Measurements from ENCODE around the gene EGFR.

The EGFR gene

DNA sequence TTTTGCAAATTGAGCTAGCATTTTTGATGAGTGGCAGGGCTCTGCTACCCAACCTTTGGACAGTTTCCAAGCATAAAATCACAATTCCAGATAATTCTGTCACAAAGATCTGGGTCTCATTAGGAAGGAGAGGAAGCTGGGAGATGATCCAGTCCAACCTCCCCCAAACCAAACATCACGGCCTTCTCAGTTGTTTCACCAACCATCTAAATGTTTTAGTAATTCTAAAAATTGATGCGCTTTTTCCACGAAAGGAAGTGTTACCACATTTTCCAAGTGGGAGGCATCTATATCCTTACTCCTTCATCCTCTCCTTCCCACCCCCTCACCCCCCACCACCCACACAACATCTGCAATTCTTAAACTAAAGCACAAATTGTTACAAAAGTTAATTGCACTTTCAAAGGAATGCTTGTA is 108.3 kb downstream of the EGFR start:
- in situ Hi-C loops (cut with MboI; ENCODE audit: low sequenced_read_pairs): no loop called here
- no peaks in the 10 kb centered on the region for H3K36me3 ChIP-seq (replicated peaks)
- no peak for DNase-seq (ENCODE audit: low spot score in 2 of 2)

DNA sequence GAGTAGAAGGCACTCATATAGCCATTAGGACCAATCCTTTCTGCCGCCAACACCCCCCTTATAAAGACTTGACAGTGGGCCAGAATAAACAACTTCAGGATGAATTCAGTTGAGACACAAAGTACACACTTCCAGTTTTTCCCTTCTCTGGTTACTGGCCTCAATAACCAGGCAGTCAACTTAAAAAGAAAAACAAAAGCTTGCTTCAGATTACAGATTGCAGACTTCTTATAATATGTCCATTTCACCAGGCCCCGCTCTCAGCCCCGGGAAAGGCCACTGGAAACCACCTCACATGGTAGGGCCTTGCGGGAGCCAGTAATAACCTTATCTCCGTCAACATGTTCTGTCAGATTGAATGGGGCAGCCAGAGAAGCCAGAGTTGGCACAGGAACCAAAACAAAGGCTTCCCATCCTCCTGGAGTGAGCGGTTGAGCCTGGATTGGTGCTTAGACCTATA is 108.8 kb downstream of the EGFR start:
- H3K9me3 ChIP-seq: no peaks in the 10 kb centered on the region
- H3K36me3 ChIP-seq (replicated peaks): no peaks in the 10 kb centered on the region
- H3K4me1 ChIP-seq: no peaks in the 10 kb centered on the region
- no peaks in the 10 kb centered on the region for H3K27me3 ChIP-seq (ENCODE audit: low read depth)
- DNase-seq (ENCODE audit: low spot score in 2 of 2): no peak
- in situ Hi-C loops (cut with MboI; ENCODE audit: low sequenced_read_pairs): no loop called here
- no peak overlapping the region for H3K4me3 ChIP-seq

More for the DNA sequence above, 108.3 kb downstream of the EGFR start:
- no peaks in the 10 kb centered on the region for H3K4me1 ChIP-seq
- H3K4me3 ChIP-seq: no peak overlapping the region
- H3K9me3 ChIP-seq: no peaks in the 10 kb centered on the region
- no peaks in the 10 kb centered on the region for H3K27me3 ChIP-seq (ENCODE audit: low read depth)

DNA sequence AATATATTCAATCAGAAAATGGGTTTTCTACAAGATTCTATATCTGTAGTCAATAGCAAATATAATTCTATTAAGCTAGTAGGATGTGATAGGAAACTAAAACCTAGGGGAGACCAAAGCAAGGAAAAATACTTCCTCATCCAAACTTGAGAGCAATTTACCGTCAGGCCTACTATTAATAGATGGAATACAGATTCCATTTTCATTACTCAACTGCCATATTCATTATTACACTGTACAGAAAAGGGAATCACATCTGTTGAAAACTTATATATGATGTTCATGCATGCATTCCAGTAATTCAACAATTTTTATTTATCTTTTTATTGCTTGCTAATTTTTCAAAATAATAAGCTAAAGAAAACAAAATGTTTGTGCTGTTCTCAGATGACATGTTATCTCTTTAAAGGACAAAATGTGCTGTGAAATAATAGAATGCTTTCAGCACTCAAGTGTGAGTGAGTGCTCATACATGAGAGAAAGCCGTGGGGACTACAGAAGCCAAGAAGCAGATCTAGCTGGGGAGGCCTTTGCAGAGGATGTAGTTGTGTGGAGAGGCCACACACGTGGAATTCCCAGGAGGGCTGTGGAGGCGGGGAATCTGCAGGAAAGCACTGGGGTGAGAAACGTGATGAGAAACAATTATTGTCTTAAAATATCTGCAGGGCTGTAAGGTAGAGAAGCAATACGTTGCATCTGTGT is 110.0 kb downstream of the EGFR start:
- no peak for DNase-seq (ENCODE audit: low spot score in 2 of 2)
- no peaks in the 10 kb centered on the region for H3K4me1 ChIP-seq
- H3K9me3 ChIP-seq: no peaks in the 10 kb centered on the region
- H3K27me3 ChIP-seq (ENCODE audit: low read depth): no peaks in the 10 kb centered on the region
- in situ Hi-C loops (cut with MboI; ENCODE audit: low sequenced_read_pairs): no loop called here
- no peak overlapping the region for H3K4me3 ChIP-seq
- no peaks in the 10 kb centered on the region for H3K36me3 ChIP-seq (replicated peaks)

DNA sequence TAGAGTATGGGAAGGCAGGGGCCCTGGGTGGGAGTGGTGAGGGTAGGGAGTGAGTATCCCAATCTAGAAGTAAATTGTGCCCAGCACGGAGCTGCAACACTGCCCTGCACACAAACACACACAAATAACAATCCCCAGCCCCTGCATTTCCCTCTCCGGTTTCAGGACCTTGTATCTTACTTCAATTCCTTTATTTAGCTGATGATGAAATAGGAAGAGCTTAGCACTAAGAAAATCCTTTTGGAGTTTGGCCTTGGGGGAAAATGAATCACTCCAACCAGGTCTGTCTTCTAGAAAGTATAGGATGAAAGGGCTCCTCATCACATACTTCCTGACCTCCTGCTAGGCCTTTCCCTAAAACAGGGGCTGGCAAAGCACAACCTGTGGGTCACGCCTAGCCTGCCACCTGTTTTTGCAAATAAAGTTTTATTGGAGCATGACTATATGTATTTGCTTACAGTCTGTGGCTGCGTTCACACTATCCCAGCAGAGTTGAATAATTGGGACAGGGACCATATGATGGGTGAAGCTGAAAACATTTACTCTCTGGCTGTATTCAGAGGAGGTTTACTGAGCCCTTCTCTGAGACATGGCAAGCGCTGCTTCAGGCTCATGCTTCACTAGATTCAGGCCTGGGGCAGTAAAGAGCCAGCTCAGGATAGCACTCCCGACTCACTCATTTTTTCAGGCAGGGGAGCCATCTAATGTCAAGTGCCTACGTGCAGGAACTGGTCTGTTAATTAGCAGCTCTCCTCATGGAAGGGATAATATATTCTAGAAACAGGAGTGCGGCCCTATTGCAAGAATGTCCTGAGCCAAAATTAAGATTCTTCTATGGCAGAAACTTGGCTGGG is 111.0 kb downstream of the EGFR start:
- DNase-seq (ENCODE audit: low spot score in 2 of 2): no peak
- Histone ChIP-seq H3K4me1 (no peaks in the 10 kb centered on the region), H3K4me3 (no peak overlapping the region), H3K36me3 (replicated peaks) (no peaks in the 10 kb centered on the region), H3K27me3 (ENCODE audit: low read depth) (no peaks in the 10 kb centered on the region), H3K9me3 (no peaks in the 10 kb centered on the region)
- in situ Hi-C loops (cut with MboI; ENCODE audit: low sequenced_read_pairs): no loop called here

DNA sequence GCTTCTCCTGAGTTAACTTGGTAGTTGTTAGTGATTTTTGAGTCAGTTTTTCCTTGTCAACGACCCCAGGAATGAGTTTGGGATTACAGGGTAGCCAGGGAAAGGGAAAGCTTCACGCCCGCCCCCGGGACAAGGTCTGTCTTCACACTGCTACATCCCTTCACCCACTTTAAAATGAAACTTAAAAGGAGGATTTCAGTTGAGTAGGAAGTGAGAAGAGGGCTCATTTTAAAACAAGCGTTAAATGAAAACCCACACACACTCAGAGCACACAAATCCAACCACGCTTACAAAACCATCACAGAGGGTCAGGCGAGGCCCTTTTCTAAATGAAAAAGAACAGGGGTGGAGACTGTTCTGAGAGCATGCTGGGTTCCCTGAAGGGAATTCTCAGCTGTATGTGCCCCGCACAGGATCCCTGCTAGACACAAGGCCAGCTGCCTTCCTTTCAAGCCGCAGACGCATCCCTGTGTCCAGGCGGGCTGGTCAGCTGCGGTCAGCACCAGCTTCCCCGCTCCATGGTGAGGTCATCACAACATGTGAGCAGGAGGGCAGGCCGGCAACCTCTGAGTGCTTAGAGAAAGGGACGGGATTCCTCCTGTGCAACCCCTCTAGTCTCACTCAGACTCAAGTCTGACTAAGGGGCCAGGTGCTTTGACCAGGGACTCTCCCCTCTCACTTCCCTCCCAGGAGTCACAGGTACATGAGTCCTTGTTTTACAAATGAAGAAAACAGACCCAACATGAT is 111.8 kb downstream of the EGFR start:
- Histone ChIP-seq H3K36me3 (replicated peaks) (no peaks in the 10 kb centered on the region), H3K9me3 (no peaks in the 10 kb centered on the region), H3K27me3 (ENCODE audit: low read depth) (no peaks in the 10 kb centered on the region), H3K4me3 (no peak overlapping the region), H3K4me1 (no peaks in the 10 kb centered on the region)
- in situ Hi-C loops (cut with MboI; ENCODE audit: low sequenced_read_pairs): no loop called here
- no peak for DNase-seq (ENCODE audit: low spot score in 2 of 2)

DNA sequence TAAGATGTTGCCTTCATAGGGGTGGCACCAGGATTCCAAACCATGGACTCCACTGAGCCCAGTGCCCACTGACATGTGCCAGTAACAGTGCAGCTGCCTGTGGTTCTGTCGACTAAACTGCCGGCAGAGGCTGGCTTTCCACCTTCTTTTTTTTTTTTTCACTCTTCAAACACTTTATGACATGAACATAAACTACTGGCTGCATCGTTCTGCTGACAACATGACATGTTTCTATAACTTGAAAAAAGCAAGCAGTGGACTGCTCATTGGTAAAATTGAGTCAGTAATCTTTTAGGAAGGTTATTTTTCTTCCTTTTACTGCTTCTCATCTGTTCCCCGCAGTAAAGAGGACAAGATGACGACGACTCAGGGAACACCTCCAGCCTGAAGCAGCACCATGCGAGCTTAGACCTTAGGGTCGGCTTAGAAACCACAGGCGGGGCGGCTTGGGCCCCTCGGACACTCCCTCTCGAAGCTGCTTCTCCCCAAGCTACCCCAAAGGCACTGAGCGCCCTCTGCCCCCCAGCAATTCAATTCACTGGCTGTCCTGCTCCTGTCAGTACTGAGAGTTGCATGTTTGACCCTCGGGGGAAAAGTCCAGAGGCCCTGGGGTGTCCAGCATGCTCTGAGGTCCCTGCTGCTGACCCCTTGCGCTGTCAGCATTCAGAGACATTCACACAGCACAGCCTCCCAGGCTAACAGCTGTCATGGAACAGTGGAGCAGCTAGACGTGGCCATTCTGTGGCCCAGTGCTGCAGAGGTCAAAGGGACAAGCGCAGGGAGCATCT is 112.5 kb downstream of the EGFR start:
- H3K4me1 ChIP-seq: no peaks in the 10 kb centered on the region
- in situ Hi-C loops (cut with MboI; ENCODE audit: low sequenced_read_pairs): no loop called here
- H3K9me3 ChIP-seq: no peaks in the 10 kb centered on the region
- no peak for DNase-seq (ENCODE audit: low spot score in 2 of 2)
- H3K36me3 ChIP-seq (replicated peaks): no peaks in the 10 kb centered on the region
- no peaks in the 10 kb centered on the region for H3K27me3 ChIP-seq (ENCODE audit: low read depth)
- H3K4me3 ChIP-seq: no peak overlapping the region

DNA sequence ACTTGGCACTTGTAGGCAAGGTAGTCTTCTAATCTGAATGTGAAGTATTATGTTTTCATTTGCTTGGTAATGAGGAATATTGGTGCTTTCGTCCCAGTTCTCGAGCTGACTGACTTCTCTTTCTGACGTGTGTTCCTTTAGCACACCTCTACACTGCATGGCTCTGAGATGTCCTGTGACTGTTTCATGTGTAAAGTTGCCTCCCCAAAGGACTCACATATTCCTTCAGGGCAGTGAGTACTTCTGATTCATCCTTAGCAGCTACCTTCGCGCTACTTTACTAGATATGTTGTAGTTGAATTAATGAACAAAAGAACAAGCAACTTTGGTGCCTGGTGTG is 113.7 kb downstream of the EGFR start:
- in situ Hi-C loops (cut with MboI; ENCODE audit: low sequenced_read_pairs): no loop called here
- no peak for DNase-seq (ENCODE audit: low spot score in 2 of 2)
- no peaks in the 10 kb centered on the region for H3K27me3 ChIP-seq (ENCODE audit: low read depth)
- H3K4me1 ChIP-seq: no peaks in the 10 kb centered on the region
- H3K4me3 ChIP-seq: no peak overlapping the region
- no peaks in the 10 kb centered on the region for H3K9me3 ChIP-seq
- no peaks in the 10 kb centered on the region for H3K36me3 ChIP-seq (replicated peaks)

DNA sequence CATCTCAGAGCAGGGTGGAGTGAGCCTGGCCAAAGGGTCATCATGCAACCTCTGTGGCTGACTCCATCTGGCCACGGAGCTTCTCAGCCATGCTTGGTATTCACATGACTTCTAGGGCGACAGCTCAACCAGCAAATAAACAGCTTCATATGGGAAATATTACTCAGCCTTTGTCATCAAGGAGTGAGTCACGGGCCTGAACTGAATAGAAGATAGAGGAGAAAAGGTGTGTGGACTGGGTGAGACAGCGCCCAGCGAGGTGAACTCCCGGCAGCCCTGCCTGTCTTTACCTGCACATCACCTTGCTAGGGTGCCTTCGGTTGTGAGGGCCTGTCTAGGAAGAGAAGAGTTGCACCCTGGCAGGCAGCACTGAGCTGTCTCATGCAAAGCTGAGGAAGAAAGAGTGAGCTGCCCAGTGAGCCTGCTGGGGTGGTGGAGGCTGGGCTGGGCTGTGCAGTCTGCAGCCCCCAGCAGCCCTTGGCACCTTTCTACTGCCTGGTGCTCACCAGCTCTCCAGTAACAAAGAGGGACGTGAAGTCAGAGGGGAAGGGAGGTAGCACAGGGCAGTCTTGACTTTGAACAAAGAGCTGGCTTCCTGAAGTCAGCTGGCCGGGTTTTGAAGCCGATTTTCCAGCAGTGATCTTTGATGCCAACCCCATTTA is 114.2 kb downstream of the EGFR start:
- in situ Hi-C loops (cut with MboI; ENCODE audit: low sequenced_read_pairs): no loop called here
- Histone ChIP-seq H3K27me3 (ENCODE audit: low read depth) (no peaks in the 10 kb centered on the region), H3K4me1 (no peaks in the 10 kb centered on the region), H3K9me3 (no peaks in the 10 kb centered on the region), H3K36me3 (replicated peaks) (no peaks in the 10 kb centered on the region), H3K4me3 (no peak overlapping the region)
- DNase-seq (ENCODE audit: low spot score in 2 of 2): no peak

DNA sequence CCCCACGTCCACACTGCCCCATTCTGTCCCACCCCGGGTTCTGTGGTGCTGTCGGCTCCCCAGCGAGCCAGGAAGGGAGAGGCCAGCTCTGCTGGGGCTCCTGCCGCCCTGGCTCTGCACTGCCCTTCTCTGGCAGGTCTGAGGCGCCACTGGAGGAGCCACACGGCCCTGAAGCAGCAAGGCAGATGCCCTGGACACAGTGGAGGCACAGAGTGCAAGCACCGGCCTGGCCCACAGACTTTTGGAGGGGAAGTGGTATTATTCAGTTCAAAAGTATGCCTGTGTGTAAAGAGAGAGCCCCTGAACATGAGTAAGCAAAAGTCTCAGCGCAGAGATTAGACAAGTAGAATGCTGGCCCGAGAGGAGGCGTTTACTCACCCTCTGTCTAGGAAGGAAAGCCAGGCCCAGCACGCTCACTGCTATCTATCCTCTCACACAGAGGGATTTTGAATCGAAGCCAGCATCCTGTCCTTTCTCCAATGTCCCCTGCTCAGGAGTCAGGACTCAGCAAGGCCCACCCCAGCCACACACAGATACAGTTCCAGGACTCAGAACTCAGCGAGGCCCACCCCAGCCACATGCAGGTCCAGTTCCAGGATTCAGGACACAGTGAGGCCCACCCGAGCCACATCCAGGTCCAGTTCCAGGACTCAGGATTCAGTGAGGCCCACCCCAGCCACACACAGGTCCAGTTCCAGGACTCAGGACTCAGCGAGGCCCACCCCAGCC is 115.0 kb downstream of the EGFR start:
- no peak overlapping the region for H3K4me3 ChIP-seq
- H3K27me3 ChIP-seq (ENCODE audit: low read depth): no peaks in the 10 kb centered on the region
- no peaks in the 10 kb centered on the region for H3K4me1 ChIP-seq
- no peaks in the 10 kb centered on the region for H3K36me3 ChIP-seq (replicated peaks)
- no peak for DNase-seq (ENCODE audit: low spot score in 2 of 2)
- H3K9me3 ChIP-seq: no peaks in the 10 kb centered on the region
- in situ Hi-C loops (cut with MboI; ENCODE audit: low sequenced_read_pairs): no loop called here

DNA sequence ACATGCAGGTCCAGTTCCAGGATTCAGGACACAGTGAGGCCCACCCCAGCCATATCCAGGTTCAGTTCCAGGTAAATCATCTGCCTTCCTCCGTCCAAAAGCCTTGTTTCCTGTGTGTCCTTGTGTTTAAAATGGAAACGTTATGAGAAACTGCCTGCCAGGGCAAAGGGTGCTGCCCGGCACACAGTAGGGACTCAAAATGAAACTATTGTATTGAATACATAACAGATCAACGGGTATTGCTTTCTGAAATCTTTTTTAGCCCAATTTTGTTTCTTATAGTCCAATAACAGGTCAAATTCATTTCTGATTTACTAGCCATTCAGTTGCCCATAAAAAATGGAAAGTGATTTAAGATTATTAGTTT is 115.5 kb downstream of the EGFR start:
- Histone ChIP-seq H3K4me1 (no peaks in the 10 kb centered on the region), H3K36me3 (replicated peaks) (no peaks in the 10 kb centered on the region), H3K27me3 (ENCODE audit: low read depth) (no peaks in the 10 kb centered on the region), H3K9me3 (no peaks in the 10 kb centered on the region), H3K4me3 (no peak overlapping the region)
- DNase-seq (ENCODE audit: low spot score in 2 of 2): no peak
- in situ Hi-C loops (cut with MboI; ENCODE audit: low sequenced_read_pairs): no loop called here

DNA sequence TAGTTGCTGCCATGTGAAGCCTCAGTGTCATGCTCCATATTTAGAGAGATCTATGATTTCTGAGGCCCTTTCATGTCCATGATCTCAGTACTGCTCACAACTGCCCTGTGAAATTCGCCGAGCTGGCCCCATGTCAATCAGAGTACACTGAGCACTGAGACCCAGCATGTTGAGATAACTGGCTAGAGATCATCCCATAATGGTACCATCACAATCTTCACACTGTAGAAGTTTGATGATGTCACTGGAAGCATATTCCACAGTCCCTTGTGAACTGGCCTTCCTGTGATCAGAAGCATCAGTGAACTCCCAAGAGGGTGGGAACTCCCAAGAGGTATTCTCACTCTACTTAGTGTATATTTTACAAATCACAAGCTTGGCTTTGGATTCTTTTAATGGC is 116.0 kb downstream of the EGFR start:
- Histone ChIP-seq H3K9me3 (no peaks in the 10 kb centered on the region), H3K27me3 (ENCODE audit: low read depth) (no peaks in the 10 kb centered on the region), H3K4me1 (no peaks in the 10 kb centered on the region), H3K4me3 (no peak overlapping the region), H3K36me3 (replicated peaks) (no peaks in the 10 kb centered on the region)
- in situ Hi-C loops (cut with MboI; ENCODE audit: low sequenced_read_pairs): no loop called here
- no peak for DNase-seq (ENCODE audit: low spot score in 2 of 2)

DNA sequence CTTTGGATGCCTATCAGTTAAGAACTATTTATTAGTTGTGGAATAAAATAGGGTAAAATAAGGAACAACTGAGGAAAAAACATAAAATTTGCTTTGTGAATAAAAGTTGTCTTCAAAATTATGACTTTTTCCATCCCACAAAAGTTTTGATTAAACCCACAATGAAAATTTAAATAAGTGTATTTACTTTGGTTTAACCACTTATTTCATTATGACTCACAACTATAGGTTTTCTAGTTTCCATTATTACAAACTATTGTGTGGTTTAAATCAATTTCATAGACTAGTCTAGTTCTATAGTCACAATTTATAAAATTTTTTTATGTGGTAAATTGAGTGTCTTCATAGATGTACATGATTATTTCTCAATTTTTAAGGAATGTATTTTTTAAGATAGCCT is 116.6 kb downstream of the EGFR start:
- DNase-seq (ENCODE audit: low spot score in 2 of 2): no peak
- no peaks in the 10 kb centered on the region for H3K27me3 ChIP-seq (ENCODE audit: low read depth)
- no peaks in the 10 kb centered on the region for H3K9me3 ChIP-seq
- no peak overlapping the region for H3K4me3 ChIP-seq
- no peaks in the 10 kb centered on the region for H3K36me3 ChIP-seq (replicated peaks)
- no peaks in the 10 kb centered on the region for H3K4me1 ChIP-seq
- in situ Hi-C loops (cut with MboI; ENCODE audit: low sequenced_read_pairs): no loop called here

DNA sequence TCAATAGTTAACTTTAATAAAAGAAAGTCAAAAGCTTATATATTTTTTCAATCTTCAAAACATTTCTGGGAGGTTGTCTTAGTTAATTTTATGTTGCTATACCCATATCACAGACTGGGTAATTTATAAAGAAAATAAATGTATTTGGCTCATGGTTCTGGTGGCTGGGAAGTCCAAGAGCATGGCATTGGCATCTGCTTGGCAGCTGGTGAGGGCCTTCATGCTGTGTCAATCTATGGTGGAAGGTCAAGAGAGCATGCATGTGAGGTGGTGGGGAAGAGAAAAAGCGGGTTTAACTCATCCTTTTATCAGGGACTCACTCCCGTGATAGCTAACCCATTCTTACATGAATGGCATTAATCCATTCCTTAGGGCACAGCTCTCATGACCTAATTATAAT is 119.8 kb downstream of the EGFR start:
- in situ Hi-C loops (cut with MboI; ENCODE audit: low sequenced_read_pairs): no loop called here
- DNase-seq (ENCODE audit: low spot score in 2 of 2): no peak

More for the DNA sequence above, 119.8 kb downstream of the EGFR start:
- Histone ChIP-seq H3K27me3 (ENCODE audit: low read depth) (no peaks in the 10 kb centered on the region), H3K36me3 (replicated peaks) (no peaks in the 10 kb centered on the region), H3K9me3 (no peaks in the 10 kb centered on the region), H3K4me1 (no peaks in the 10 kb centered on the region), H3K4me3 (no peak overlapping the region)
